K562 (cell line): Measurements from ENCODE around the gene TNFSF18. TPM values are rescaled to one million over a fixed set of nuclear protein-coding genes. Genes with fewer than 3 reads are reported as not detected.

Source experiments
- ATAC-seq: fragments of 200-7000 bp; cut with Tn5 transposase; 3 replicates; pipeline ENCODE4 v1.9.1; 2020; ENCODE audit warnings: moderate library complexity
- BruUV-seq: library from RNA; stranded (reverse); fragments of 400-500 nt; replicated peaks from 2 replicates; lab custom pipeline; 2021; lab: Mats Ljungman, UMichigan
- CTCF ChIA-PET: fragments of 300-600 bp; formaldehyde crosslinking; extraction: SDS; loops from one replicate; lab custom pipeline; 2021; ENCODE audit warnings: low intra/inter-chr PET ratio; lab: Yijun Ruan, JAX
- POLR2A ChIA-PET: fragments of 300-600, 350-650 bp; sonication (Branson Sonifier 250); formaldehyde crosslinking; extraction: SDS; loops from one replicate; lab custom pipeline; 2021; ENCODE audit warnings: antibody characterized with exemption, inconsistent platforms; lab: Yijun Ruan, JAX
- DNase-seq, 4 experiments: peaks; one replicate each; pipeline versions ENCODE4 v3.0.0 to v3.0.0-alpha.2; 2011 to 2018; ENCODE audit warnings: low spot score in 3 of 4, mixed read lengths in 3 of 4; ENCODE audit errors: extremely low read depth in 1 of 4
- FAIRE-seq: peaks from 2 replicates; lab custom pipeline; 2011; peaks lifted over from hg19 to GRCh38; lab: Jason Lieb, UNC
- H2AFZ ChIP-seq: 2 replicates; pipeline ENCODE4 v1.6.0; 2011; ENCODE audit warnings: low read depth, low read length, control low read depth, inconsistent platforms
- H3K27ac ChIP-seq: fragments of 200-600 bp; 3 replicates; pipeline ENCODE4 v1.8.0; 2011; ENCODE audit warnings: low read depth, mild to moderate bottlenecking, control low read depth, inconsistent platforms, low read length, moderate library complexity, mixed read lengths; ENCODE audit errors: extremely low read depth
- H3K27me3 ChIP-seq, 2 experiments: fragments of 300-600 bp in 1 of 2; 2 replicates in 1 of 2; 3 replicates in 1 of 2; pipeline versions ENCODE4 v1.6.0 to v1.8.0; 2011; ENCODE audit warnings: inconsistent platforms in 2 of 2, low read length in 2 of 2, mild to moderate bottlenecking in 1 of 2, mixed read lengths in 1 of 2, moderate library complexity in 1 of 2; ENCODE audit not compliant: control insufficient read depth in 2 of 2, insufficient read depth in 2 of 2
- H3K36me3 ChIP-seq: fragments of 300-600 bp; 3 replicates; pipeline ENCODE4 v1.8.0; 2011; ENCODE audit warnings: mild to moderate bottlenecking, low read length, inconsistent platforms; ENCODE audit not compliant: control insufficient read depth, insufficient read depth
- H3K4me1 ChIP-seq, 2 experiments: fragments of 200-600 bp in 1 of 2; replicated peaks in 1 of 2; 2 replicates in 1 of 2; 3 replicates in 1 of 2; pipeline versions ENCODE4 v1.5.1 to v1.8.0; 2011; ENCODE audit warnings: inconsistent platforms in 2 of 2, low read length in 2 of 2, mild to moderate bottlenecking in 1 of 2, mixed read lengths in 1 of 2, moderate library complexity in 1 of 2; ENCODE audit not compliant: control insufficient read depth in 2 of 2, insufficient read depth in 2 of 2
- H3K4me2 ChIP-seq: 2 replicates; pipeline ENCODE4 v1.6.1; 2011; ENCODE audit warnings: low read length, control low read depth, inconsistent platforms, mixed read lengths; ENCODE audit not compliant: insufficient read depth
- H3K4me3 ChIP-seq: fragments of 200-600 bp; sonication (generic), shearing (Covaris generic); 2 replicates; pipeline ENCODE4 v1.5.1; 2016; ENCODE audit warnings: control low read depth, inconsistent platforms
- H3K79me2 ChIP-seq: fragments of 200-600 bp; 3 replicates; pipeline ENCODE4 v1.8.0; 2011; ENCODE audit warnings: low read length, inconsistent platforms; ENCODE audit not compliant: control insufficient read depth, insufficient read depth
- H3K9ac ChIP-seq, 2 experiments: 2 replicates each; pipeline versions ENCODE4 v1.6.0 to v1.6.1; 2011; ENCODE audit warnings: low read depth in 2 of 2, low read length in 2 of 2, control low read depth in 1 of 2, inconsistent platforms in 1 of 2, mild to moderate bottlenecking in 1 of 2, mixed read lengths in 1 of 2; ENCODE audit not compliant: insufficient read depth in 1 of 2
- H3K9me1 ChIP-seq: one replicate; pipeline ENCODE4 v1.6.0; 2011; ENCODE audit warnings: inconsistent platforms, mild to moderate bottlenecking, low read length, moderate library complexity; ENCODE audit not compliant: control insufficient read depth, insufficient read depth
- H3K9me3 ChIP-seq: replicated peaks from 2 replicates; pipeline ENCODE4 v1.5.1; 2011; ENCODE audit warnings: low read depth, low read length, inconsistent platforms; ENCODE audit not compliant: control insufficient read depth, insufficient read depth
- H4K20me1 ChIP-seq: replicated peaks from 2 replicates; pipeline ENCODE4 v1.6.1; 2011; ENCODE audit warnings: low read length, inconsistent platforms, mixed read lengths; ENCODE audit not compliant: control insufficient read depth, insufficient read depth
- CTBP1 ChIP-seq: fragments of 450-650 bp; IDR thresholded peaks from 2 replicates; pipeline ENCODE4 v1.6.1; 2016; ENCODE audit warnings: borderline replicate concordance
- HMGN3 ChIP-seq: IDR thresholded peaks from 2 replicates; pipeline ENCODE4 v1.6.1; 2011; ENCODE audit warnings: borderline replicate concordance, low read depth, mild to moderate bottlenecking, mixed read lengths, low read length; ENCODE audit not compliant: insufficient read length; ENCODE audit errors: extremely low read depth
- KLF16 ChIP-seq: IDR thresholded peaks from 2 replicates; pipeline ENCODE4 v1.6.1; 2016; ENCODE audit warnings: antibody characterized with exemption
- LCOR ChIP-seq: sonication (generic); formaldehyde crosslinking; IDR thresholded peaks from 2 replicates; pipeline ENCODE4 v1.8.0; 2022; ENCODE audit warnings: mild to moderate bottlenecking, missing genetic modification reagents
- PHB ChIP-seq: fragments of 250-450 bp; sonication (Bioruptor Pico); IDR thresholded peaks from 2 replicates; pipeline ENCODE4 v1.5.0; 2021
- RAD21 ChIP-seq, 2 experiments: fragments of 250-450 bp in 1 of 2; fragments of 450-650 bp in 1 of 2; sonication (Bioruptor Pico) in 1 of 2; formaldehyde crosslinking in 1 of 2; IDR thresholded peaks in 1 of 2; conservative IDR thresholded peaks in 1 of 2; 2 replicates each; pipeline versions ENCODE4 v1.4.0 to v1.8.0; 2020 to 2022; ENCODE audit warnings: mild to moderate bottlenecking in 2 of 2, moderate library complexity in 1 of 2
- WGBS: fragments of 100-300 bp; shearing (Covaris generic); methylation state at CpG from one replicate; pipeline ENCODE4 v1.1.6; 2016; ENCODE audit warnings: low coverage, mixed read lengths; ENCODE audit not compliant: insufficient coverage; ENCODE audit errors: missing lambda C conversion rate; 5-methylcytosine and 5-hydroxymethylcytosine counted together
- in situ Hi-C: fragments of 300-500 bp; cut with MboI; formaldehyde crosslinking; loops from 4 replicates; pipeline ENCODE4 v1.15.0; 2018; ENCODE audit warnings: inconsistent platforms, mixed read lengths
- intact Hi-C: fragments of 100-400 bp; cut with micrococcal nuclease; formaldehyde crosslinking; loops from 2 replicates; pipeline ENCODE4 v1.14.2; 2022
- polyA plus RNA-seq, 8 experiments: library from polyadenylated mRNA; depleted of rRNA in 4 of 8; stranded (reverse) in 5 of 8; unstranded in 3 of 8; fragments of >200 nt; fragmentation: Nextera tagmentation in 2 of 8; fragmentation: Illumina TruSeq in 1 of 8; extraction: Ambion mirVana in 2 of 8; extraction: Trizol in 1 of 8; gene quantifications; 2 replicates each; pipeline versions ENCODE4 v1.2.1 to v1.2.3, GENCODE V29; 2011 to 2014; ENCODE audit warnings: inconsistent platforms in 1 of 8, missing spikeins in 1 of 8
- total RNA-seq, 7 experiments: library from RNA; depleted of rRNA in 6 of 7; stranded (reverse); fragments of >200 nt in 6 of 7; fragmentation: Illumina TruSeq in 2 of 7; extraction: Trizol in 2 of 7; gene quantifications; 2 replicates each; pipeline versions ENCODE4 v1.2.1 to v1.2.3, GENCODE V29; 2011 to 2021; ENCODE audit warnings: low replicate concordance in 1 of 7
- TF ChIP-seq, protein P1 (sequence below): sonication (generic); formaldehyde crosslinking; IDR thresholded peaks from 2 replicates; pipeline ENCODE4 v1.9.0; 2022; ENCODE audit warnings: mild to moderate bottlenecking, missing genetic modification reagents

TNFSF18 gene
- total and polyA plus RNA-seq, 9 of the 15 experiments (the other 6 are each of a cell fraction or from before 2014, with no cell fraction given), result not detected

DNA sequence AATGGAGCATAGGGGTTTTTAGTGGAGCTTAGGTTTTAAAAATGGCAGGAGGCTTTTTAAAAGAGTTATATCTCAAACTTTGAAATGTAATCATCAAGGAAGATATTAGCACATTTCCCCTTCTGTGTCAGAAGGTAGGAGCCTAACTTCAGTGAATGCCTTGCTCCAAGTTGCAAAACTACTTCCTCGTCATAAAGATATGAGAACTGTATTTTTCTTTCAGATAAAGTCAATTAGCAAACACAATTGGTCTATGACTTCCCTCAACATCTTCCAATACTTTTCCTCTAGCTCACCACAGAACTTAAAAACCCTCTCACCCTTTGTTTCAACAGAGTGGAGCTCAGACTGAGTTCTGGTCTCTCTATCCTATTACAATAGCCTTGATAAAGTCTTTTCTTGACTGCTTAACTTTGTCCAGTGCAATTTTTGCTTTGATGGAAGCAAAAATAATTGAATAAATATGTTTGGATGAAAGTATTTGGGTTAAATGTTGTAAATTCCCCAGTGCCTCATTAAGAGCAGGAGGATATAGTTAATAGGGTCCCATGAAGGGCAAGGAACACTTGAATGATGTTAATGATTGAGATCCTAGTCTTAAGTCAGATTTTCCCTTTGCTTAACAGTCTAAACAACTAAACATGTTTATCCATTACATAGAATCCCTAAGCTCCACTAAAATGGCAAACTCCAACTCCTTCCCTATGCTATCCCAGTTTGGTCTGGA, 58.9 kb downstream of the TNFSF18 start:
- POLR2A ChIA-PET, result interaction anchor here (0.6 to 1.3 kb wide), 2 partner anchors 11 to 96 kb away, joined by 3 read pairs; no protein-coding TSS in a partner anchor
- CTCF ChIA-PET, result no interaction called here
- H3K4me1 ChIP-seq, result no peaks in the 10 kb centered on the region
- no peak for FAIRE-seq
- intact Hi-C loops, result no loop called here
- no peaks in the 10 kb centered on the region for H4K20me1 ChIP-seq
- no peaks in the 10 kb centered on the region for H3K27me3 ChIP-seq
- DNase-seq, result no peak
- 0% methylated on average over 1 of the region's 1 CpG for WGBS
- no peak overlapping the region for H3K27ac ChIP-seq
- no peak overlapping the region for H3K4me2 ChIP-seq
- TF ChIP-seq HMGN3, result no peak
- TF ChIP-seq KLF16, result no peak
- no peak for TF ChIP-seq RAD21 (CRISPR knock-in tag; conservative IDR thresholded peaks at IDR 0.05 in 1 of 2, IDR thresholded peaks at IDR 0.05 in 1 of 2)
- TF ChIP-seq, all 486 proteins: peak for 0
- no TSS peak for BruUV-seq
- Histone ChIP-seq H3K9me1 (no peaks in the 10 kb centered on the region), H3K79me2 (no peaks in the 10 kb centered on the region), H3K4me3 (no peak overlapping the region), H2AFZ (no peak overlapping the region), H3K36me3 (no peaks in the 10 kb centered on the region), H3K9ac (no peak overlapping the region), H3K9me3 (no peaks in the 10 kb centered on the region)
- in situ Hi-C loops, result no loop called here
- no peak for ATAC-seq

DNA sequence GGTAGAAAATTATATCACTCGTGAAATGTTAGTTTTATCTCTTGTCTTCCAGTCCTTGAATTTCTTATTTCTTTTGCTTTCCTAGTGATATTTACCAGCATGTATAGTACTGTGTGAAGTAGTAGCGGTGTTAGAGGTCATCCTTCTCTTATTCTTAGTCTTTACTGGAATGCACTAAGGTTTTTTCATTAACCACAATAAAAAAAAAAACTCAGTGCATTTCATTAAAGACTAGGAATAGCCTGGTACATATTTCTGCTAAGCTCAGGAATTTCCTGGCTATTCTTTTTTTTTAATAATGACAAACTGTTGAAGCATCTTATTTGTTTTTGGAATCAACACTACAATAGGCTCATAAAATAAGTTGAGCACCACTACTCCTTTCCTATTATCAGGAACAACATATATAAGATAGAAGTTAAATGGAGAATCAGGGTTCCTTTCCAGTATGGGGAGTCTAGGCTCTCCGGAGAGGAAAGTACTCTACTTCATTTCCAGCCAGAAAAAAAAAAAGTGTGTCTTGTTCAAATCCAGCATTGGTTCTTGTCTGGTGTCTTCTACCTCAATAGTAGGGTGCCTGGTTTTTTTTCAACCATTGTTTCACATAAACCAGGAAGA, 60.0 kb downstream of the TNFSF18 start:
- H3K9ac ChIP-seq, result no peak overlapping the region
- H3K9me1 ChIP-seq, result no peaks in the 10 kb centered on the region
- H3K4me2 ChIP-seq, result no peak overlapping the region
- no peaks in the 10 kb centered on the region for H3K79me2 ChIP-seq
- in situ Hi-C loops, result no loop called here
- DNase-seq (no peak), FAIRE-seq (no peak), ATAC-seq (no peak)
- no TSS peak for BruUV-seq
- H3K36me3 ChIP-seq, result no peaks in the 10 kb centered on the region
- CTCF ChIA-PET, result no interaction called here
- no peak overlapping the region for H3K27ac ChIP-seq
- intact Hi-C loops, result no loop called here
- H4K20me1 ChIP-seq, result no peaks in the 10 kb centered on the region
- TF ChIP-seq LCOR (CRISPR knock-in tag) (no peak), CTBP1 (no peak), PHB (CRISPR knock-in tag) (no peak)
- TF ChIP-seq, protein P1, sequence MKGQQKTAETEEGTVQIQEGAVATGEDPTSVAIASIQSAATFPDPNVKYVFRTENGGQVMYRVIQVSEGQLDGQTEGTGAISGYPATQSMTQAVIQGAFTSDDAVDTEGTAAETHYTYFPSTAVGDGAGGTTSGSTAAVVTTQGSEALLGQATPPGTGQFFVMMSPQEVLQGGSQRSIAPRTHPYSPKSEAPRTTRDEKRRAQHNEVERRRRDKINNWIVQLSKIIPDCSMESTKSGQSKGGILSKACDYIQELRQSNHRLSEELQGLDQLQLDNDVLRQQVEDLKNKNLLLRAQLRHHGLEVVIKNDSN (CRISPR knock-in tag), result no peak
- WGBS, result 6% methylated on average over 3 of the region's 3 CpGs
- POLR2A ChIA-PET, result interaction anchor here (1.3 kb wide), 1 partner anchor 12 kb away, joined by 3 read pairs; no protein-coding TSS in a partner anchor
- H3K27me3 ChIP-seq, result no peaks in the 10 kb centered on the region
- H3K9me3 ChIP-seq, result no peaks in the 10 kb centered on the region
- no peak overlapping the region for H2AFZ ChIP-seq
- H3K4me3 ChIP-seq, result no peak overlapping the region
- no peaks in the 10 kb centered on the region for H3K4me1 ChIP-seq
